HL-60 (cell line): ENCODE data around the gene ZBP1.

Experiments
- DNase-seq, 2 experiments: peaks; one replicate each; pipeline ENCODE4 v3.0.0-alpha.2; 2010 to 2020; ENCODE audit warnings: low read depth in 1 of 2, low spot score in 1 of 2
- H3K27ac ChIP-seq: fragments of 250-450 bp; sonication (Bioruptor Pico); replicated peaks from 2 replicates; pipeline ENCODE4 v1.5.1; 2020; ENCODE audit warnings: mild to moderate bottlenecking, moderate library complexity
- H3K27me3 ChIP-seq: fragments of 250-450 bp; sonication (Bioruptor Pico); 2 replicates; pipeline ENCODE4 v1.5.1; 2021; ENCODE audit warnings: mild to moderate bottlenecking, moderate library complexity; ENCODE audit not compliant: insufficient read depth, poor library complexity, severe bottlenecking
- H3K4me3 ChIP-seq: replicated peaks from 2 replicates; pipeline ENCODE4 v1.5.1; 2011; ENCODE audit warnings: mild to moderate bottlenecking, control low read depth, low read length; ENCODE audit not compliant: insufficient read depth
- CTCF ChIP-seq: IDR thresholded peaks from one replicate; pipeline ENCODE4 v1.5.1; 2011; ENCODE audit warnings: low read length, control low read depth, inconsistent platforms; ENCODE audit not compliant: insufficient read depth
- GABPA ChIP-seq: IDR thresholded peaks from 2 replicates; pipeline ENCODE4 v1.6.1; 2012; ENCODE audit warnings: low read depth
- POLR2AphosphoS5 ChIP-seq: IDR thresholded peaks from 2 replicates; pipeline ENCODE4 v1.6.1; 2012; ENCODE audit warnings: low read depth
- SPI1 ChIP-seq: IDR thresholded peaks from 2 replicates; pipeline ENCODE4 v1.6.1; 2012; ENCODE audit warnings: low read depth, mild to moderate bottlenecking, borderline replicate concordance
- TF ChIP-seq, protein P1 (sequence below): IDR thresholded peaks from 2 replicates; pipeline ENCODE4 v1.6.1; 2012; ENCODE audit warnings: low read depth; ENCODE audit not compliant: insufficient replicate concordance

The ZBP1 gene

GRCh38 chr20:57568960-57569359 lies 51.3 kb downstream of the ZBP1 start:
- TF ChIP-seq, protein P1, sequence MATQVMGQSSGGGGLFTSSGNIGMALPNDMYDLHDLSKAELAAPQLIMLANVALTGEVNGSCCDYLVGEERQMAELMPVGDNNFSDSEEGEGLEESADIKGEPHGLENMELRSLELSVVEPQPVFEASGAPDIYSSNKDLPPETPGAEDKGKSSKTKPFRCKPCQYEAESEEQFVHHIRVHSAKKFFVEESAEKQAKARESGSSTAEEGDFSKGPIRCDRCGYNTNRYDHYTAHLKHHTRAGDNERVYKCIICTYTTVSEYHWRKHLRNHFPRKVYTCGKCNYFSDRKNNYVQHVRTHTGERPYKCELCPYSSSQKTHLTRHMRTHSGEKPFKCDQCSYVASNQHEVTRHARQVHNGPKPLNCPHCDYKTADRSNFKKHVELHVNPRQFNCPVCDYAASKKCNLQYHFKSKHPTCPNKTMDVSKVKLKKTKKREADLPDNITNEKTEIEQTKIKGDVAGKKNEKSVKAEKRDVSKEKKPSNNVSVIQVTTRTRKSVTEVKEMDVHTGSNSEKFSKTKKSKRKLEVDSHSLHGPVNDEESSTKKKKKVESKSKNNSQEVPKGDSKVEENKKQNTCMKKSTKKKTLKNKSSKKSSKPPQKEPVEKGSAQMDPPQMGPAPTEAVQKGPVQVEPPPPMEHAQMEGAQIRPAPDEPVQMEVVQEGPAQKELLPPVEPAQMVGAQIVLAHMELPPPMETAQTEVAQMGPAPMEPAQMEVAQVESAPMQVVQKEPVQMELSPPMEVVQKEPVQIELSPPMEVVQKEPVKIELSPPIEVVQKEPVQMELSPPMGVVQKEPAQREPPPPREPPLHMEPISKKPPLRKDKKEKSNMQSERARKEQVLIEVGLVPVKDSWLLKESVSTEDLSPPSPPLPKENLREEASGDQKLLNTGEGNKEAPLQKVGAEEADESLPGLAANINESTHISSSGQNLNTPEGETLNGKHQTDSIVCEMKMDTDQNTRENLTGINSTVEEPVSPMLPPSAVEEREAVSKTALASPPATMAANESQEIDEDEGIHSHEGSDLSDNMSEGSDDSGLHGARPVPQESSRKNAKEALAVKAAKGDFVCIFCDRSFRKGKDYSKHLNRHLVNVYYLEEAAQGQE = no peak
- no peak for TF ChIP-seq SPI1
- TF ChIP-seq CTCF = no peak
- TF ChIP-seq GABPA = no peak
- no peak for TF ChIP-seq POLR2AphosphoS5
- no peak overlapping the region for H3K27ac ChIP-seq

DNA sequence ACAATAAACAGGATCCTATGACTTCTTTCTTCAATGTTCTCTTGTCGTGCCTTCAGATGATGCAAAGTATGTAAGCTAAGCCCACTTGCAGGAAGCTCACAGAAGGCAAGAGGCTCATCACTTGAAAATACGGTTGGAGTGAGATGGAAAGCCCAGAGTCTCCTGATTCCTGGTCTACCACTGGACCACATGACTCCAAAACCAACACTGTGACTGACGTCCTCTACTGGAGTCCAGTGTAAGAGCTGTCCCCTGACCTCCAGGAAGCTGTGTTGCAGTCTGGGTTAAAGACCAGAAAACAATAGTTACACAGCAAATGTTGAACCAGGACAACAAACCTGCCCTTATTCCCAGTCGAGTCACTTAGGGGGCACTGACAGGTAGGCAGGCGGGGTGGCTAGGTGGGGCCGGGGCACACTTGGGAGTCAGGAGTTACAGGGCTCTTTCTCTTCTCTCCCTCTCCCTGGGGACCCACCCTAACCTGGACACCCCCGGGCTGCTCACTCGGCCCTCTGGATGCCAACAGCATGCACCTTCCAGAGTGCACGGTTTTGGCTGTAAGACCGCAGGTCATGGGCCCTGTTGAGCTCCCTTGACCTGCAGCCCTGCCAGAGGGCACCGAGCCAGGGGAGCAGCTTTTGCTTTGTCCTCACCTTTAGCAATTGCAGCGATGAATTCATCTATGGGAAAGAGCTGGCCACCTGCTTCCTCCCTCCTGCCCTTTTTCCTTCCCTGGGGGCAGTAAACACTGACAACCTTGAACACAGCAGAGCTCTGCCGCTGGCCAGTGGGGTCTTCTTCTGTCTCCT lies 51.9 kb downstream of the ZBP1 start:
- TF ChIP-seq SPI1 (no peak), CTCF (no peak), POLR2AphosphoS5 (no peak), GABPA (no peak)
- TF ChIP-seq, protein P1 = no peak
- DNase-seq = no peak
- no peak overlapping the region for H3K4me3 ChIP-seq
- no peak overlapping the region for H3K27ac ChIP-seq
- H3K27me3 ChIP-seq = no peaks in the 10 kb centered on the region

More at GRCh38 chr20:57568960-57569359, 51.3 kb downstream of the ZBP1 start:
- Histone ChIP-seq H3K27me3 (no peaks in the 10 kb centered on the region), H3K4me3 (no peak overlapping the region)
- no peak for DNase-seq

GRCh38 chr20:57567471-57568079 lies 52.7 kb downstream of the ZBP1 start:
- H3K4me3 ChIP-seq = no peak overlapping the region
- no peak for DNase-seq
- H3K27ac ChIP-seq = no peak overlapping the region
- no peak for TF ChIP-seq SPI1
- TF ChIP-seq CTCF = no peak
- TF ChIP-seq, protein P1 = no peak
- no peak for TF ChIP-seq GABPA
- H3K27me3 ChIP-seq = no peaks in the 10 kb centered on the region
